HG02678 (cell line): Measurements from ENCODE around the gene RAD17.
"Not testable (repeated sequence)": the region's sequence is repeated elsewhere in the genome, so short reads cannot be mapped to it uniquely, and the experiment has no call there.

Source experiments
- ATAC-seq: cut with Tn5 transposase; IDR thresholded peaks from one replicate; pipeline ENCODE4 v1.9.1; 2021; ENCODE audit warnings: mild to moderate bottlenecking, moderate library complexity; ENCODE audit not compliant: unreplicated experiment

Gene RAD17

GRCh38 chr5:69454460-69455249, 85.0 kb downstream of the RAD17 start:
- no peak for ATAC-seq

GRCh38 chr5:69455428-69455988, 85.9 kb downstream of the RAD17 start:
- ATAC-seq, result not testable (repeated sequence)

- no peak for ATAC-seq
Observed at GRCh38 chr5:69462170-69462569, 92.6 kb downstream of the RAD17 start.
